Gastrocnemius medialis (tissue), 4 donors: Measurements from ENCODE around the gene SEC16A.

Source experiments
- CTCF ChIP-seq, 5 experiments: fragments of 450-650 bp in 3 of 5; fragments of 200-600 bp in 2 of 5; sonication (generic) in 2 of 5; IDR thresholded peaks in 4 of 5; conservative IDR thresholded peaks in 1 of 5; 1 replicate in 4 of 5; 2 replicates in 1 of 5; pipeline ENCODE4 v1.5.1; 2016 to 2019; ENCODE audit warnings: antibody characterized with exemption in 5 of 5, mild to moderate bottlenecking in 3 of 5, moderate library complexity in 3 of 5
- POLR2A ChIP-seq, 2 donors: fragments of 450-650 bp; IDR thresholded peaks; one replicate each; pipeline ENCODE4 v1.6.1; 2017; ENCODE audit warnings: antibody characterized with exemption in 2 of 2, mild to moderate bottlenecking in 2 of 2, moderate library complexity in 2 of 2

GRCh38 chr9:136410500-136411287 lies 72.1 kb downstream of the SEC16A start, which contains the start of the genes ENTR1 and PMPCA:
- no peak for TF ChIP-seq CTCF (IDR thresholded peaks at IDR 0.05 in 4 of 5, conservative IDR thresholded peaks at IDR 0.05 in 1 of 5)
- peak; percentile 83 to 94 for TF ChIP-seq POLR2A (IDR thresholded peaks at IDR 0.05)
